Smooth muscle cell (in vitro differentiated cells): ENCODE data around the gene ABCB11. TPM values are rescaled to one million over a fixed set of nuclear protein-coding genes. Genes with fewer than 3 reads are reported as not detected.

Experiments used
- DNase-seq: peaks from one replicate; lab custom pipeline; 2025; ENCODE audit not compliant: unreplicated experiment; lab: John Stamatoyannopoulos, UW
- H2AFZ ChIP-seq: fragments of 200-600 bp; sonication (generic); 2 replicates; pipeline ENCODE4 v1.6.0; 2016; ENCODE audit warnings: antibody characterized with exemption, low read depth, mild to moderate bottlenecking
- H3F3A ChIP-seq: fragments of 200-600 bp; sonication (generic); 2 replicates; pipeline ENCODE4 v1.6.0; 2017; ENCODE audit warnings: antibody characterized with exemption, low read depth
- H3K27ac ChIP-seq: fragments of 200-600 bp; sonication (generic); 2 replicates; pipeline ENCODE4 v1.5.1; 2016; ENCODE audit warnings: low read depth, mild to moderate bottlenecking
- H3K27me3 ChIP-seq: fragments of 200-600 bp; sonication (generic); 2 replicates; pipeline ENCODE4 v1.6.1; 2016; ENCODE audit warnings: low read depth, mild to moderate bottlenecking
- H3K36me3 ChIP-seq: fragments of 200-600 bp; sonication (generic); 2 replicates; pipeline ENCODE4 v1.5.1; 2016; ENCODE audit warnings: low read depth
- H3K4me1 ChIP-seq: fragments of 200-600 bp; sonication (generic); 2 replicates; pipeline ENCODE4 v1.5.1; 2016; ENCODE audit warnings: low read depth
- H3K4me2 ChIP-seq: fragments of 200-600 bp; sonication (generic); 2 replicates; pipeline ENCODE4 v1.6.0; 2016; ENCODE audit warnings: mild to moderate bottlenecking
- H3K4me3 ChIP-seq: fragments of 200-600 bp; sonication (generic); 2 replicates; pipeline ENCODE4 v1.5.1; 2016; ENCODE audit warnings: mild to moderate bottlenecking
- H3K79me2 ChIP-seq: fragments of 200-600 bp; sonication (generic); 2 replicates; pipeline ENCODE4 v1.6.0; 2016; ENCODE audit warnings: low read depth, mild to moderate bottlenecking
- H3K9ac ChIP-seq: fragments of 200-600 bp; sonication (generic); 2 replicates; pipeline ENCODE4 v1.6.0; 2016; ENCODE audit warnings: low read depth
- H3K9me3 ChIP-seq: fragments of 200-600 bp; sonication (generic); replicated peaks from 2 replicates; pipeline ENCODE4 v1.5.1; 2016; ENCODE audit warnings: low read depth
- H4K20me1 ChIP-seq: fragments of 200-600 bp; sonication (generic); 2 replicates; pipeline ENCODE4 v1.6.0; 2016; ENCODE audit warnings: low read depth
- WGBS: methylation state at CpG from one replicate; pipeline ENCODE4 v1.1.7; 2016; ENCODE audit warnings: low lambda C conversion rate; 5-methylcytosine and 5-hydroxymethylcytosine counted together
- polyA plus RNA-seq: library from polyadenylated mRNA; unstranded; fragments of >200 nt; fragmentation: Nextera tagmentation; extraction: Ambion mirVana; gene quantifications from 2 replicates; pipeline ENCODE4 v1.2.1, GENCODE V29; 2016
- total RNA-seq: library from RNA; depleted of rRNA; stranded (reverse); fragments of >200 nt; gene quantifications from 2 replicates; pipeline ENCODE4 v1.2.3, GENCODE V29; 2014
- TF ChIP-seq, protein P1 (sequence below): fragments of 200-600 bp; sonication (generic); IDR thresholded peaks from 2 replicates; pipeline ENCODE4 v1.5.1; 2017; ENCODE audit warnings: borderline replicate concordance, mild to moderate bottlenecking, antibody characterized with exemption; ENCODE audit not compliant: insufficient read depth, poor library complexity, severe bottlenecking

The ABCB11 gene
- total and polyA plus RNA-seq, 2 experiments from 2014 or later = 0.04 to 0.05 TPM

DNA sequence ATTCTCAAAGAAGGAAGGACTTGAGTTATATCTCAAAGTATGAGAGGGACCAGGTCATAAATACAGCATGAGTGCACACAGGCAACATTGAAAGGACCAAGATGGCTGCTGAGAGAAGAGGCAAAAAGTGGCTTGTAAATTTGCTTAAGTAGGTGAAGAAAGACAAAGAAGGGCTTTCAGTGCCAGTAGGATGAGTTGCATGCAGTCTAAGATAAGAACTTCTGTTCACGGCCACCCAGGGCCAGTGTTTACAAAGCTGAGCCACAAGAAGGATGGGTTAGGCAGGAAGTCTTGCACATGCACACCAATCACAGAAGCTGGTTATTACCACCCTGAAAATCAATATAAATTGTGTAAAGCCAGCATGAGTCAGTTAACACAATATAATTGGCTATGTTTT lies 3.1 kb upstream of the ABCB11 start:
- Histone ChIP-seq H4K20me1 (no peaks in the 10 kb centered on the region), H3K9me3 (no peaks in the 10 kb centered on the region), H3K36me3 (no peaks in the 10 kb centered on the region), H3K79me2 (no peaks in the 10 kb centered on the region), H3K27me3 (peaks cover 16% of the 10 kb centered on the region), H3K4me2 (no peak overlapping the region), H3K4me1 (no peaks in the 10 kb centered on the region), H3F3A (no peaks in the 10 kb centered on the region), H3K4me3 (no peak overlapping the region), H3K27ac (no peak overlapping the region), H2AFZ (no peak overlapping the region), H3K9ac (no peak overlapping the region)
- 16% methylated on average over 1 of the region's 1 CpG for WGBS
- TF ChIP-seq, protein P1, sequence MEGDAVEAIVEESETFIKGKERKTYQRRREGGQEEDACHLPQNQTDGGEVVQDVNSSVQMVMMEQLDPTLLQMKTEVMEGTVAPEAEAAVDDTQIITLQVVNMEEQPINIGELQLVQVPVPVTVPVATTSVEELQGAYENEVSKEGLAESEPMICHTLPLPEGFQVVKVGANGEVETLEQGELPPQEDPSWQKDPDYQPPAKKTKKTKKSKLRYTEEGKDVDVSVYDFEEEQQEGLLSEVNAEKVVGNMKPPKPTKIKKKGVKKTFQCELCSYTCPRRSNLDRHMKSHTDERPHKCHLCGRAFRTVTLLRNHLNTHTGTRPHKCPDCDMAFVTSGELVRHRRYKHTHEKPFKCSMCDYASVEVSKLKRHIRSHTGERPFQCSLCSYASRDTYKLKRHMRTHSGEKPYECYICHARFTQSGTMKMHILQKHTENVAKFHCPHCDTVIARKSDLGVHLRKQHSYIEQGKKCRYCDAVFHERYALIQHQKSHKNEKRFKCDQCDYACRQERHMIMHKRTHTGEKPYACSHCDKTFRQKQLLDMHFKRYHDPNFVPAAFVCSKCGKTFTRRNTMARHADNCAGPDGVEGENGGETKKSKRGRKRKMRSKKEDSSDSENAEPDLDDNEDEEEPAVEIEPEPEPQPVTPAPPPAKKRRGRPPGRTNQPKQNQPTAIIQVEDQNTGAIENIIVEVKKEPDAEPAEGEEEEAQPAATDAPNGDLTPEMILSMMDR = no peak
- no peak for DNase-seq

GRCh38 chr2:169029341-169029740 lies 1.8 kb downstream of the ABCB11 start:
- Histone ChIP-seq H3K4me1 (no peaks in the 10 kb centered on the region), H3K36me3 (no peaks in the 10 kb centered on the region), H3K27me3 (peaks cover 42% of the 10 kb centered on the region), H3K79me2 (no peaks in the 10 kb centered on the region), H3K4me2 (no peak overlapping the region), H2AFZ (no peak overlapping the region), H3F3A (no peaks in the 10 kb centered on the region), H4K20me1 (no peaks in the 10 kb centered on the region), H3K4me3 (no peak overlapping the region), H3K27ac (no peak overlapping the region), H3K9ac (no peak overlapping the region), H3K9me3 (no peaks in the 10 kb centered on the region)
- no peak for DNase-seq
- WGBS = 65% methylated on average over 5 of the region's 5 CpGs
- TF ChIP-seq, protein P1 = no peak

DNA sequence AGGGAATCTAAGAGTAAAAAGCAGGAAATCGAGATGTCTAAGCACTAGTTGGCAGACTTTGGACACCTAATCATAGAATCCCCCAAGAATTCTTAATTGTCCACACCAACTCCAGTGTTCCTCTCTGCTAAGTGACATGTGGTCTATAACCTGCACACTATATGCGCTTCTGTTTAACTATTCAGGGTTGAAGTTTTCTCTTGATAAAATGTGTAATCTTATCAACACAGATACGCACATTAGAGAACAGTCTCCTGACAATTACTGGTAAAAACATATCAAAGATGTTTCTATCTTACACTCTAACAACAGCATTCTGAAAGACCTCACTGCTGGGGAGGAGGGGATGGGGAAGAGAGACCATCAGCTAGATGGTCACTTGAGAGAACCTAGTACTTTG lies 3.9 kb downstream of the ABCB11 start:
- TF ChIP-seq, protein P1 = no peak
- no peaks in the 10 kb centered on the region for H3F3A ChIP-seq
- H3K79me2 ChIP-seq = no peaks in the 10 kb centered on the region
- H3K9me3 ChIP-seq = no peaks in the 10 kb centered on the region
- no peaks in the 10 kb centered on the region for H3K36me3 ChIP-seq
- H4K20me1 ChIP-seq = no peaks in the 10 kb centered on the region
- WGBS = 91% methylated on average over 3 of the region's 3 CpGs
- DNase-seq = no peak
- H3K27me3 ChIP-seq = peaks cover 46% of the 10 kb centered on the region
- no peak overlapping the region for H2AFZ ChIP-seq
- no peak overlapping the region for H3K4me3 ChIP-seq
- H3K27ac ChIP-seq = no peak overlapping the region
- H3K4me1 ChIP-seq = no peaks in the 10 kb centered on the region
- no peak overlapping the region for H3K9ac ChIP-seq
- no peak overlapping the region for H3K4me2 ChIP-seq

- Histone ChIP-seq H3K27me3 (peaks cover 46% of the 10 kb centered on the region), H3K36me3 (no peaks in the 10 kb centered on the region), H3K79me2 (no peaks in the 10 kb centered on the region), H3K4me2 (no peak overlapping the region), H3K27ac (no peak overlapping the region), H4K20me1 (no peaks in the 10 kb centered on the region), H3F3A (no peaks in the 10 kb centered on the region), H3K9ac (no peak overlapping the region), H3K4me1 (no peaks in the 10 kb centered on the region), H2AFZ (no peak overlapping the region), H3K9me3 (no peaks in the 10 kb centered on the region), H3K4me3 (no peak overlapping the region)
- DNase-seq = no peak
- TF ChIP-seq, protein P1 = no peak
- 92% methylated on average over 1 of the region's 1 CpG for WGBS
Observed at GRCh38 chr2:169026056-169026455, 5.1 kb downstream of the ABCB11 start.
